HG03066 (cell line): ENCODE measurements around the gene PDPR.
"Not testable (repeated sequence)": the region's sequence is repeated elsewhere in the genome, so short reads cannot be mapped to it uniquely, and the experiment has no call there.

Source experiments
- ATAC-seq: cut with Tn5 transposase; IDR thresholded peaks from one replicate; pipeline ENCODE4 v1.9.1; 2021; ENCODE audit warnings: low read depth; ENCODE audit not compliant: unreplicated experiment

The PDPR gene

GRCh38 chr16:70160388-70160787 is 46.3 kb downstream of the PDPR start:
- no peak for ATAC-seq

- no peak for ATAC-seq
Observed at GRCh38 chr16:70160821-70161220, 46.7 kb downstream of the PDPR start.

- no peak for ATAC-seq
Observed at GRCh38 chr16:70161350-70161749, 47.2 kb downstream of the PDPR start.

- no peak for ATAC-seq
Observed at GRCh38 chr16:70162041-70162451, 47.9 kb downstream of the PDPR start.

GRCh38 chr16:70163596-70163995 is 49.5 kb downstream of the PDPR start:
- no peak for ATAC-seq

GRCh38 chr16:70166688-70167087 is 52.6 kb downstream of the PDPR start:
- not testable (repeated sequence) for ATAC-seq

GRCh38 chr16:70173212-70173837 is 59.2 kb downstream of the PDPR start, which contains the start of gene CLEC18C:
Gene CLEC18C (plus strand): TSS chr16:70173787. CDS start chr16:70174279, 492 bp downstream.
- not testable (repeated sequence) for ATAC-seq

GRCh38 chr16:70173916-70174315 is 59.8 kb downstream of the PDPR start:
- not testable (repeated sequence) for ATAC-seq

- ATAC-seq, result not testable (repeated sequence)
Observed at GRCh38 chr16:70174387-70174932, 60.3 kb downstream of the PDPR start.

- not testable (repeated sequence) for ATAC-seq
Observed at GRCh38 chr16:70187858-70188607, 73.9 kb downstream of the PDPR start.

- not testable (repeated sequence) for ATAC-seq
Observed at GRCh38 chr16:70188608-70188915, 74.4 kb downstream of the PDPR start.

GRCh38 chr16:70190574-70190973 is 76.4 kb downstream of the PDPR start:
- not testable (repeated sequence) for ATAC-seq

- not testable (repeated sequence) for ATAC-seq
Observed at GRCh38 chr16:70196683-70197300, 82.7 kb downstream of the PDPR start.

- not testable (repeated sequence) for ATAC-seq
Observed at GRCh38 chr16:70197611-70198010, 83.5 kb downstream of the PDPR start.

GRCh38 chr16:70198230-70198629 is 84.1 kb downstream of the PDPR start:
- ATAC-seq, result not testable (repeated sequence)

GRCh38 chr16:70198666-70199065 is 84.5 kb downstream of the PDPR start:
- ATAC-seq, result not testable (repeated sequence)

GRCh38 chr16:70199170-70199569 is 85.0 kb downstream of the PDPR start:
- ATAC-seq, result not testable (repeated sequence)

GRCh38 chr16:70200063-70200462 is 85.9 kb downstream of the PDPR start:
- ATAC-seq, result not testable (repeated sequence)

GRCh38 chr16:70203508-70203907 is 89.4 kb downstream of the PDPR start:
- not testable (repeated sequence) for ATAC-seq

GRCh38 chr16:70204010-70204409 is 89.9 kb downstream of the PDPR start:
- not testable (repeated sequence) for ATAC-seq
